GM12878 (cell line): ENCODE data around the gene ITGA2.

Experiments used
- CEBPB ChIP-seq, 2 experiments: fragments of 150-350 bp in 1 of 2; IDR thresholded peaks; 2 replicates each; pipeline ENCODE4 v1.6.1; 2012 to 2014; ENCODE audit warnings: low read depth in 2 of 2, low read length in 2 of 2, borderline replicate concordance in 1 of 2, inconsistent platforms in 1 of 2
- CTCF ChIP-seq, 3 experiments: IDR thresholded peaks in 2 of 3; conservative IDR thresholded peaks in 1 of 3; 2 replicates each; pipeline ENCODE4 v1.5.1; 2011; ENCODE audit warnings: low read depth in 3 of 3, low read length in 3 of 3, mild to moderate bottlenecking in 3 of 3, control low read depth in 2 of 3, moderate library complexity in 2 of 3, inconsistent platforms in 1 of 3, mixed read lengths in 1 of 3; ENCODE audit not compliant: control insufficient read depth in 2 of 3, insufficient read depth in 1 of 3; ENCODE audit errors: extremely low read depth in 1 of 3
- EZH2 ChIP-seq: IDR thresholded peaks from 2 replicates; pipeline ENCODE4 v1.6.1; 2012; ENCODE audit warnings: low read depth, mild to moderate bottlenecking, control low read depth, inconsistent platforms, low read length, borderline replicate concordance; ENCODE audit not compliant: control insufficient read depth
- MAX ChIP-seq: IDR thresholded peaks from 2 replicates; pipeline ENCODE4 v1.6.1; 2012; ENCODE audit warnings: low read depth, low read length, improper control_type of control experiment
- NFYA ChIP-seq: IDR thresholded peaks from 2 replicates; pipeline ENCODE4 v1.6.1; 2011; ENCODE audit warnings: low read depth, mild to moderate bottlenecking, low read length, improper control_type of control experiment, borderline replicate concordance
- POLR2AphosphoS5 ChIP-seq: IDR thresholded peaks from 2 replicates; pipeline ENCODE4 v1.6.1; 2011; ENCODE audit warnings: mild to moderate bottlenecking, low read length, inconsistent platforms
- REST ChIP-seq: IDR thresholded peaks from 2 replicates; pipeline ENCODE4 v1.6.1; 2012; ENCODE audit warnings: mild to moderate bottlenecking, low read depth, low read length
- SP1 ChIP-seq: IDR thresholded peaks from one replicate; pipeline ENCODE4 v1.6.1; 2011; ENCODE audit warnings: low read depth, low read length
- ZSCAN29 ChIP-seq: fragments of 450-650 bp; IDR thresholded peaks from 2 replicates; pipeline ENCODE4 v1.6.1; 2017; ENCODE audit warnings: mild to moderate bottlenecking, moderate library complexity

- TF ChIP-seq REST, result no peak
- no peak for TF ChIP-seq POLR2AphosphoS5
- TF ChIP-seq SP1, result no peak
- TF ChIP-seq CEBPB (IDR thresholded peaks at IDR 0.05; ENCODE audit: borderline replicate concordance in 1 of 2, low read depth in 2 of 2, low read length in 2 of 2), result no peak
- TF ChIP-seq EZH2, result no peak
- no peak for TF ChIP-seq ZSCAN29
- no peak for TF ChIP-seq MAX
- no peak for TF ChIP-seq CTCF (IDR thresholded peaks at IDR 0.05 in 2 of 3, conservative IDR thresholded peaks at IDR 0.05 in 1 of 3; ENCODE audit: control insufficient read depth in 2 of 3, extremely low read depth in 1 of 3, insufficient read depth in 1 of 3, low read depth in 3 of 3, low read length in 3 of 3)
- TF ChIP-seq NFYA, result no peak
These were observed 43.0 kb downstream of the ITGA2 start for GRCh38 chr5:53032188-53032587.
